PC-3 (cell line): ENCODE measurements around the gene PCARE. TPM values are rescaled to one million over a fixed set of nuclear protein-coding genes. Genes with fewer than 3 reads are reported as not detected.

Source experiments
- ATAC-seq: fragments of 200-7000 bp; cut with Tn5 transposase; 2 replicates; pipeline ENCODE4 v1.9.1; 2020; ENCODE audit warnings: mild to moderate bottlenecking, moderate library complexity
- BruUV-seq: library from RNA; stranded (reverse); fragments of 400-500 nt; replicated peaks from 2 replicates; lab custom pipeline; 2021; lab: Mats Ljungman, UMichigan
- CTCF ChIA-PET: fragments of 300-600 bp; sonication (Branson Sonifier 250); formaldehyde crosslinking; loops from one replicate; lab custom pipeline; 2022; ENCODE audit warnings: antibody characterized with exemption; lab: Charles Lee
- POLR2A ChIA-PET: fragments of 300-600 bp; sonication (Branson Sonifier 250); formaldehyde crosslinking; loops from one replicate; lab custom pipeline; 2022; ENCODE audit warnings: antibody characterized with exemption; ENCODE audit not compliant: unreplicated experiment; lab: Charles Lee
- DNase-seq: peaks from one replicate; pipeline ENCODE4 v3.0.0-alpha.2; 2015
- H2AFZ ChIP-seq: fragments of 300-600 bp; sonication (generic); 2 replicates; pipeline ENCODE4 v1.6.0; 2016; ENCODE audit warnings: antibody characterized with exemption, low read length
- H3F3A ChIP-seq: fragments of 300-600 bp; sonication (generic); one replicate; pipeline ENCODE4 v1.6.0; 2017; ENCODE audit warnings: antibody characterized with exemption, low read length, control low read depth, mild to moderate bottlenecking; ENCODE audit not compliant: unreplicated experiment
- H3K27ac ChIP-seq: fragments of 300-600 bp; sonication (generic); 2 replicates; pipeline ENCODE4 v1.5.1; 2016; ENCODE audit warnings: mild to moderate bottlenecking, low read length
- H3K27me3 ChIP-seq: fragments of 300-600 bp; sonication (generic); 2 replicates; pipeline ENCODE4 v1.6.1; 2016; ENCODE audit warnings: low read length, mixed read lengths
- H3K36me3 ChIP-seq: fragments of 300-600 bp; sonication (generic); 2 replicates; pipeline ENCODE4 v1.6.1; 2016; ENCODE audit warnings: low read depth, mixed run types, low read length, mixed read lengths
- H3K4me1 ChIP-seq: fragments of 300-600 bp; sonication (generic); 2 replicates; pipeline ENCODE4 v1.5.1; 2016; ENCODE audit warnings: low read length; ENCODE audit not compliant: insufficient read depth
- H3K4me2 ChIP-seq: fragments of 300-600 bp; sonication (generic); 2 replicates; pipeline ENCODE4 v1.6.0; 2016; ENCODE audit warnings: low read length
- H3K4me3 ChIP-seq: fragments of 300-600 bp; sonication (generic); 2 replicates; pipeline ENCODE4 v1.5.1; 2016; ENCODE audit warnings: mild to moderate bottlenecking, low read length, mixed read lengths
- H3K79me2 ChIP-seq: fragments of 300-600 bp; sonication (generic); 2 replicates; pipeline ENCODE4 v1.6.1; 2017; ENCODE audit warnings: low read length, mixed read lengths
- H3K9ac ChIP-seq: fragments of 300-600 bp; sonication (generic); 2 replicates; pipeline ENCODE4 v1.6.0; 2016; ENCODE audit warnings: mild to moderate bottlenecking, low read length
- H3K9me2 ChIP-seq: fragments of 300-600 bp; sonication (generic); replicated peaks from 2 replicates; pipeline ENCODE4 v1.6.1; 2016; ENCODE audit warnings: mixed run types, low read length, mixed read lengths
- H3K9me3 ChIP-seq: fragments of 300-600 bp; sonication (generic); 2 replicates; pipeline ENCODE4 v1.6.1; 2016; ENCODE audit warnings: low read length, mixed read lengths
- H4K20me1 ChIP-seq: fragments of 300-600 bp; sonication (generic); 2 replicates; pipeline ENCODE4 v1.6.1; 2016; ENCODE audit warnings: low read length, mixed read lengths
- CTCF ChIP-seq: fragments of 300-600 bp; sonication (generic); conservative IDR thresholded peaks from 2 replicates; pipeline ENCODE4 v1.5.1; 2017; ENCODE audit warnings: antibody characterized with exemption, low read depth, mild to moderate bottlenecking, low read length
- EZH2 ChIP-seq: fragments of 300-600 bp; sonication (generic); IDR thresholded peaks from one replicate; pipeline ENCODE4 v1.6.1; 2017; ENCODE audit warnings: antibody characterized with exemption, mild to moderate bottlenecking, low read length; ENCODE audit not compliant: unreplicated experiment
- EZH2phosphoT487 ChIP-seq: fragments of 300-600 bp; sonication (generic); IDR thresholded peaks from 2 replicates; pipeline ENCODE4 v1.6.1; 2018; ENCODE audit warnings: mild to moderate bottlenecking, antibody characterized with exemption, low read length, borderline replicate concordance
- intact Hi-C: fragments of 100-400 bp; cut with micrococcal nuclease; formaldehyde crosslinking; loops from 2 replicates; pipeline ENCODE4 v1.9.0; 2023
- total RNA-seq: library from RNA; depleted of rRNA; stranded (reverse); fragments of >200 nt; gene quantifications from 2 replicates; pipeline ENCODE4 v1.2.3, GENCODE V29; 2014

The PCARE gene
- total RNA-seq, 1 experiment from 2014 or later = not detected

GRCh38 chr2:29072971-29073725 is 1.2 kb downstream of the PCARE start:
- CTCF ChIA-PET = no interaction called here
- Histone ChIP-seq H3K9ac (no peak overlapping the region), H3K9me3 (no peaks in the 10 kb centered on the region), H3K36me3 (no peaks in the 10 kb centered on the region), H2AFZ (no peak overlapping the region), H3K27ac (no peak overlapping the region), H3K9me2 (no peaks in the 10 kb centered on the region), H3K4me2 (no peak overlapping the region), H3F3A (no peaks in the 10 kb centered on the region), H3K4me3 (no peak overlapping the region), H4K20me1 (no peaks in the 10 kb centered on the region), H3K4me1 (no peaks in the 10 kb centered on the region), H3K27me3 (no peaks in the 10 kb centered on the region), H3K79me2 (no peaks in the 10 kb centered on the region)
- ATAC-seq = no peak
- BruUV-seq = no TSS peak
- no peak for DNase-seq
- POLR2A ChIA-PET = no interaction called here
- intact Hi-C loops = no loop called here
- TF ChIP-seq EZH2 = no peak
- no peak for TF ChIP-seq EZH2phosphoT487
- no peak for TF ChIP-seq CTCF

- BruUV-seq = no TSS peak
- TF ChIP-seq EZH2phosphoT487 (no peak), EZH2 (no peak), CTCF (no peak)
- CTCF ChIA-PET = no interaction called here
- Histone ChIP-seq H3F3A (no peaks in the 10 kb centered on the region), H3K4me3 (no peak overlapping the region), H3K4me2 (no peak overlapping the region), H3K27ac (no peak overlapping the region), H3K9ac (no peak overlapping the region), H3K27me3 (no peaks in the 10 kb centered on the region), H4K20me1 (no peaks in the 10 kb centered on the region), H2AFZ (no peak overlapping the region), H3K9me3 (no peaks in the 10 kb centered on the region), H3K9me2 (no peaks in the 10 kb centered on the region), H3K79me2 (no peaks in the 10 kb centered on the region), H3K36me3 (no peaks in the 10 kb centered on the region), H3K4me1 (no peaks in the 10 kb centered on the region)
- DNase-seq (no peak), ATAC-seq (no peak)
- POLR2A ChIA-PET = no interaction called here
- intact Hi-C loops = no loop called here
These were observed 2.1 kb downstream of the PCARE start for GRCh38 chr2:29072251-29072650.
